Lower lobe of right lung (tissue), 2 donors: ENCODE data around the gene PRPS1. TPM values are rescaled to one million over a fixed set of nuclear protein-coding genes. Genes with fewer than 3 reads are reported as not detected.
"Not testable (repeated sequence)": the region's sequence is repeated elsewhere in the genome, so short reads cannot be mapped to it uniquely, and the experiment has no call there.

ENCODE experiments used
- ATAC-seq, 2 donors: fragments of 200-7000 bp; cut with Tn5 transposase; one replicate each; pipeline ENCODE4 v1.9.1; 2020 to 2022; ENCODE audit warnings: mild to moderate bottlenecking in 2 of 2, moderate library complexity in 2 of 2
- DNase-seq: peaks from one replicate; pipeline ENCODE4 v3.0.0-alpha.2; 2020
- H3K27ac ChIP-seq: fragments of 200-600 bp; one replicate; pipeline ENCODE4 v1.8.0; 2022
- H3K27me3 ChIP-seq: fragments of 200-600 bp; one replicate; pipeline ENCODE4 v1.8.0; 2022; ENCODE audit warnings: low read depth
- H3K36me3 ChIP-seq: fragments of 200-600 bp; one replicate; pipeline ENCODE4 v1.8.0; 2022; ENCODE audit warnings: mild to moderate bottlenecking
- H3K4me1 ChIP-seq: fragments of 200-600 bp; one replicate; pipeline ENCODE4 v1.8.0; 2022
- H3K4me3 ChIP-seq: fragments of 200-600 bp; one replicate; pipeline ENCODE4 v1.8.0; 2022; ENCODE audit warnings: mild to moderate bottlenecking
- H3K9me3 ChIP-seq: fragments of 200-600 bp; one replicate; pipeline ENCODE4 v1.8.0; 2022
- intact Hi-C: fragments of 100-400 bp; cut with DNase I; formaldehyde crosslinking; loops from one replicate; pipeline ENCODE4 v1.11.0; 2022
- total RNA-seq: library from RNA; stranded (reverse); fragmentation: NEBNext Ultra II Directional; extraction: Animal tissue kit (Norgen Biotek cat#: 25700); gene quantifications from one replicate; pipeline ENCODE4 v1.2.1, GENCODE V29; 2021
- TF ChIP-seq, protein P1 (sequence below): fragments of 200-600 bp; IDR thresholded peaks from one replicate; pipeline ENCODE4 v1.8.0; 2022; ENCODE audit warnings: antibody characterized with exemption, mild to moderate bottlenecking
- donor health status: DM: no; HTN: yes; CAD: no; lungs with severe emphysema.

The PRPS1 gene
- total RNA-seq, 1 donor from 2014 or later = 26.9 TPM

DNA sequence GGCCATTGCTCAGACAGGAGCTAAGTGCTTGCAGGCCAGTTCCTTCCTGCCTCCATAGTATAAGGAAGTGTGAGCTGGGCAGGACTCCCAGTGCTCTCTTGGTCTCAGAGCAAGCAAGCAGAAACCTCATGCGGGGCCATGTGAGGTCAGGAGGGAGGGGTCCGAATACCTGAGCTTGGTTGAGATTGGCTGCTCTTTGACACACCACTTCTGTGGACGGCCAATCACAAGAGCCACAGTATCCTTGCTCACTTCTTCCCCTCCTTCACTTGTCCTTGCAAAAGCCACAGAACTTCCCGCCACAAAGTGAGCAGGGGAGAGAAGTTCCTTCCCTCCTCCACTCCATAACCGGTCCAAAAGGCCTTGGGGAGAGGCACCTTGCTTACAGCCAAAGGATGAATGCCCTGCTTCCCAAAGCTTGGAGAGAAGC is 56.7 kb downstream of the PRPS1 start:
- Histone ChIP-seq H3K36me3 (no peaks in the 10 kb centered on the region), H3K4me3 (no peak overlapping the region), H3K27me3 (no peaks in the 10 kb centered on the region), H3K27ac (peak overlapping the region; percentile 71), H3K9me3 (no peaks in the 10 kb centered on the region), H3K4me1 (peaks cover 53% of the 10 kb centered on the region)
- DNase-seq (peak; percentile 93), ATAC-seq (peak; percentile 94 to 96)
- TF ChIP-seq, protein P1, sequence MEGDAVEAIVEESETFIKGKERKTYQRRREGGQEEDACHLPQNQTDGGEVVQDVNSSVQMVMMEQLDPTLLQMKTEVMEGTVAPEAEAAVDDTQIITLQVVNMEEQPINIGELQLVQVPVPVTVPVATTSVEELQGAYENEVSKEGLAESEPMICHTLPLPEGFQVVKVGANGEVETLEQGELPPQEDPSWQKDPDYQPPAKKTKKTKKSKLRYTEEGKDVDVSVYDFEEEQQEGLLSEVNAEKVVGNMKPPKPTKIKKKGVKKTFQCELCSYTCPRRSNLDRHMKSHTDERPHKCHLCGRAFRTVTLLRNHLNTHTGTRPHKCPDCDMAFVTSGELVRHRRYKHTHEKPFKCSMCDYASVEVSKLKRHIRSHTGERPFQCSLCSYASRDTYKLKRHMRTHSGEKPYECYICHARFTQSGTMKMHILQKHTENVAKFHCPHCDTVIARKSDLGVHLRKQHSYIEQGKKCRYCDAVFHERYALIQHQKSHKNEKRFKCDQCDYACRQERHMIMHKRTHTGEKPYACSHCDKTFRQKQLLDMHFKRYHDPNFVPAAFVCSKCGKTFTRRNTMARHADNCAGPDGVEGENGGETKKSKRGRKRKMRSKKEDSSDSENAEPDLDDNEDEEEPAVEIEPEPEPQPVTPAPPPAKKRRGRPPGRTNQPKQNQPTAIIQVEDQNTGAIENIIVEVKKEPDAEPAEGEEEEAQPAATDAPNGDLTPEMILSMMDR = no peak
- intact Hi-C loops = no loop called here

GRCh38 chrX:107685586-107685985 is 57.3 kb downstream of the PRPS1 start:
- H3K27me3 ChIP-seq, H3K9me3 ChIP-seq, H3K36me3 ChIP-seq, ATAC-seq, DNase-seq, intact Hi-C loops, H3K4me3 ChIP-seq: not testable (repeated sequence)
- peak overlapping the region; percentile 71 for H3K27ac ChIP-seq
- H3K4me1 ChIP-seq = peaks cover 50% of the 10 kb centered on the region

DNA sequence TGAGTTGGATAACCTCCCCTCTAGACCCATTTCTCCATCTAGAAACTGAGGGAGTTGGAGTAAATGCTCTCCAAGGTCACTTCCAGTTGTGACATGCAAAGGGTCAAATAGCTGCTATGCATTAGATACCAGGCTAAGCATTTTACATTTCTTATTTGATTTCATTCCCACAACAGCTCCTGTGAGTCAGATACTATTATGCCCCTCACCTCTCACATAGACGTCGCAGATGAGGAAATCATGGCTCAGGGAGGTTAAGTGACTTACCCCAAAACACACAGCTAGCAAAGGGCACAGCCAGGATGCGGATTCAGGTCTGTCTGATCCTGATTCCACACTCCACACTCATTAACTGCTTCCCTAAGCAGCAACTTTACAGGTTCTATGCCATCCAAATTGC is 57.7 kb downstream of the PRPS1 start:
- intact Hi-C loops = no loop called here
- ATAC-seq = no peak
- Histone ChIP-seq H3K27ac (peak overlapping the region; percentile 71), H3K36me3 (no peaks in the 10 kb centered on the region), H3K4me1 (peaks cover 50% of the 10 kb centered on the region), H3K9me3 (no peaks in the 10 kb centered on the region), H3K4me3 (no peak overlapping the region), H3K27me3 (no peaks in the 10 kb centered on the region)
- DNase-seq = no peak
- TF ChIP-seq, protein P1 = no peak

DNA sequence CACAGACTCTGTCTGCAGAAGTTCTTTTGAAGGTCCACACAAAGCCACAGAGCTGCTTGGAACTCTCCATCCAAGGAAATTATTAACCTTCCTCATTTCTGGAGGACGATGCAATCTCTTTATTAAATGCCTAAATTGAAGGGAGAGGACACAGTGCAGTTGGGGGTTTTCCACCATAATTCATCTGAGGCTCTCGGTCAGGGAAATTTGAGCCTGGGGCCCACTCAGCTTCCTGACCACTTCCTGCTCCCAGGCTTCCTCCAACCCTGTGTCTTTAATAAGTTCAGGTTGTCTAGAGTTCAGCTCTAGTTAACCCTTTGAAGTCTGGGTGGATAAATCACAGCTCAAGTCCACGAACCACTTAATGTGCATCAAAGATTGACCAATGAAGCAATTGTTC is 58.5 kb downstream of the PRPS1 start:
- Histone ChIP-seq H3K4me3 (no peak overlapping the region), H3K27me3 (no peaks in the 10 kb centered on the region), H3K9me3 (no peaks in the 10 kb centered on the region), H3K4me1 (peaks cover 50% of the 10 kb centered on the region), H3K27ac (no peak overlapping the region), H3K36me3 (no peaks in the 10 kb centered on the region)
- DNase-seq (no peak), ATAC-seq (no peak)
- intact Hi-C loops = no loop called here
- TF ChIP-seq, protein P1 = no peak

- Histone ChIP-seq H3K27ac (no peak overlapping the region), H3K4me1 (peaks cover 44% of the 10 kb centered on the region), H3K9me3 (no peaks in the 10 kb centered on the region), H3K36me3 (no peaks in the 10 kb centered on the region), H3K27me3 (no peaks in the 10 kb centered on the region), H3K4me3 (no peak overlapping the region)
- ATAC-seq (no peak), DNase-seq (no peak)
- TF ChIP-seq, protein P1 = no peak
- intact Hi-C loops = no loop called here
These were observed 59.1 kb downstream of the PRPS1 start for GRCh38 chrX:107687445-107687844.

DNA sequence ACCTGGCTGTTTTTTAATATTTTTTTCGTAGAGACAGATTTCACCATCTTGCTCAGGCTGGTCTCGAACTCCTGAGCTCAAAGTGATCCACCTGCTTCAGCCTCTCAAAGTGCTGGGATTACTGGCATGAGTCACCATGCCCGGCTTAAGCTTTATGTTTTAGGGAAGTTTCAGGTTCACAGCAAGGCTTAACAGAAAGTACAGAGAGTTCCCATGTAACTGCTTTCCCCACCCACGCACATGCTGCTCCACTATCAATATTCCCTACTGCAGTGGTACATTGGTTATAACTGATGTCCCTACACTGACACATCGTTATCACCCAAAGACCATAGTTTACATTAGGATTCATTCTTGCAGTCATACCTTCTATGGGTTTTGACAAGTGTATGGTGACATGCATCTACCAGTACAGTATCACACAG is 62.7 kb downstream of the PRPS1 start:
- no peaks in the 10 kb centered on the region for H3K36me3 ChIP-seq
- ATAC-seq = peak; percentile 32 to 68
- no peaks in the 10 kb centered on the region for H3K9me3 ChIP-seq
- TF ChIP-seq, protein P1 = no peak
- DNase-seq = no peak
- H3K4me3 ChIP-seq = no peak overlapping the region
- peaks cover 8% of the 10 kb centered on the region for H3K4me1 ChIP-seq
- no peak overlapping the region for H3K27ac ChIP-seq
- H3K27me3 ChIP-seq = no peaks in the 10 kb centered on the region
- intact Hi-C loops = no loop called here
